Measurements from ENCODE around the gene PLSCR3.

Gene PLSCR3

GRCh38 chr17:7426203-7426863 is 32.0 kb upstream of the PLSCR3 start:
- DNase-seq, result no peak

GRCh38 chr17:7425756-7426155 is 31.4 kb upstream of the PLSCR3 start:
- DNase-seq, result no peak

- DNase-seq, result no peak
These were observed 31.0 kb upstream of the PLSCR3 start, which contains the start of gene SPEM2 for GRCh38 chr17:7425316-7425715. SPEM2 (plus strand) TSS chr17:7425616; CDS start chr17:7425689, 73 bp downstream.

GRCh38 chr17:7423679-7424078 is 29.4 kb upstream of the PLSCR3 start:
- peak in 1 of 3 experiments; percentile 12 for DNase-seq

- no peak for DNase-seq
These were observed 26.9 kb upstream of the PLSCR3 start for GRCh38 chr17:7421186-7421585.

GRCh38 chr17:7419819-7420610 is 25.7 kb upstream of the PLSCR3 start, which contains the start of gene SPEM1:
SPEM1 (plus strand) TSS chr17:7420324; CDS start chr17:7420385, 61 bp downstream.
- no peak for DNase-seq

- no peak for DNase-seq
These were observed 24.3 kb upstream of the PLSCR3 start for GRCh38 chr17:7418472-7419152.

GRCh38 chr17:7417056-7417655 is 22.8 kb upstream of the PLSCR3 start:
- no peak for DNase-seq

GRCh38 chr17:7416323-7416722 is 22.0 kb upstream of the PLSCR3 start:
- DNase-seq, result no peak

- DNase-seq, result no peak
These were observed 21.5 kb upstream of the PLSCR3 start for GRCh38 chr17:7415784-7416183.

GRCh38 chr17:7414837-7415236 is 20.5 kb upstream of the PLSCR3 start:
- DNase-seq, result no peak

- DNase-seq, result no peak
These were observed 19.1 kb upstream of the PLSCR3 start for GRCh38 chr17:7413346-7413985.

- DNase-seq, result no peak
These were observed 17.1 kb upstream of the PLSCR3 start for GRCh38 chr17:7411427-7411750.

- DNase-seq, result no peak
These were observed 16.5 kb upstream of the PLSCR3 start for GRCh38 chr17:7410634-7411426.

- DNase-seq, result no peak
These were observed 15.4 kb upstream of the PLSCR3 start for GRCh38 chr17:7409716-7410115.

- no peak for DNase-seq
These were observed 14.5 kb upstream of the PLSCR3 start for GRCh38 chr17:7408863-7409262.

GRCh38 chr17:7408252-7408727 is 14.0 kb upstream of the PLSCR3 start:
- no peak for DNase-seq

GRCh38 chr17:7407485-7408251 is 13.3 kb upstream of the PLSCR3 start, which contains the start of gene NLGN2:
NLGN2 (plus strand) TSS chr17:7407845; CDS start chr17:7408256, 411 bp downstream.
- DNase-seq, result no peak

GRCh38 chr17:7407082-7407481 is 12.8 kb upstream of the PLSCR3 start:
- no peak for DNase-seq

- DNase-seq, result peak in 2 of 3 experiments; percentile 6 to 44
These were observed 12.0 kb upstream of the PLSCR3 start for GRCh38 chr17:7406235-7406825.
